GM15510 (cell line): ENCODE results near the gene EML1.

Experiments
- POLR2A ChIP-seq: IDR thresholded peaks from 3 replicates; pipeline ENCODE4 v1.6.1; 2011; ENCODE audit warnings: borderline replicate concordance; ENCODE audit not compliant: insufficient read length; ENCODE audit errors: extremely low read depth

Gene EML1

DNA sequence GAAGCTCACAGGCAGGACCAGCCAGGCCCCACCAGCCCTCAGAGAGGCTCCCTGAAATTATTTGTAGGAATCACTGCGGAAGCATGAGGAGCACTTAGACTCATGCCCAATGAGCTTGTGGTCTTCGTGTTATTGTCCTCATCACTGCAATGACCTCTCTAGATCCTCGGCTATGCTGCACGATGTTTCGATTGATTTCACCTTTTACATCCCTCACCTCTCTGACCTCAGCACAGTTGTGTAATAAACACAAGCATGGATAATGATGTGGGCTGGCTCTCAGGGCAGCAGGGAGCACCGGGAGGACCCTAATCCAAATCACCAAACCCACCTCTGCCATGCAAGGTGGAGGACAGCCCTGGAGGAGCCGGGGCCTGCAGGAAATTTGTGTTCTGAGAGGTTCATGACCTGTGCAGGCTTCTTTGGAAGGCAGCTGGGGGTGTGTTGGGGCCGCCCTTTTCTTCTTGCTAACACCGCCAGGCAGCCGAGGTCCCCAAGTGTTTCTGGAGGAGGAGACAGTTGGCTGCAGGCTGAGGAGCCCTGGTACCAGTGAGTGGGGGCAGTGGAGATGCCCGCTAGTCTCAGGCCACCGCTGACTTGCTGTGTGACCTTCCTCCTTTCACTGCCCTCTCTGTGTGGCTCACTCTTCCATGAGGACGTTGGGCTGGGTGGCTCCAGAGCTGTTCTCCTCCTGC, 29.5 kb upstream of the EML1 start:
- no peak for TF ChIP-seq POLR2A

- TF ChIP-seq POLR2A = no peak
Measured at GRCh38 chr14:99764222-99764706, 28.9 kb upstream of the EML1 start.

- TF ChIP-seq POLR2A = no peak
Measured at GRCh38 chr14:99768381-99768780, 24.8 kb upstream of the EML1 start.

DNA sequence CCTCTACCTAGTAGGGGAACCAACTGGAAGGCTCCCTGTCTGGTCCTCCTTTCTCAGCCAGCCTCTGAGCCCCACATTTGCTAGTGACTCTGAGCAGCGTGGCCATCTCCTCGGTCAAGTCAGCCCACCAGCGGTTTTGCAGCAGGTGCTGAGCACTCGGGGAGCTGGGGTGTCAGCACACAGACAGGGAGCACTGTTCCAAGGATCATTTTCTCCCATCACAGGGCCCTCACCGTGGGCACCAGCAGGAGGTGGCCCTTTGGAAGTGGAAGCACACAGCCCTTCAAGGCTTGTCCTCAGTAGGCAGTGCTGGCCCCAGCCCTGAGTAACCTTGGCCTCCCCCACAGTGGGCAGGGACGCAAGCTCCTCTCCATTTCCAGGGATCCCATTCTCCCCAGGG, 24.1 kb upstream of the EML1 start:
- TF ChIP-seq POLR2A = no peak

- no peak for TF ChIP-seq POLR2A
Measured at GRCh38 chr14:99769799-99770198, 23.4 kb upstream of the EML1 start.

DNA sequence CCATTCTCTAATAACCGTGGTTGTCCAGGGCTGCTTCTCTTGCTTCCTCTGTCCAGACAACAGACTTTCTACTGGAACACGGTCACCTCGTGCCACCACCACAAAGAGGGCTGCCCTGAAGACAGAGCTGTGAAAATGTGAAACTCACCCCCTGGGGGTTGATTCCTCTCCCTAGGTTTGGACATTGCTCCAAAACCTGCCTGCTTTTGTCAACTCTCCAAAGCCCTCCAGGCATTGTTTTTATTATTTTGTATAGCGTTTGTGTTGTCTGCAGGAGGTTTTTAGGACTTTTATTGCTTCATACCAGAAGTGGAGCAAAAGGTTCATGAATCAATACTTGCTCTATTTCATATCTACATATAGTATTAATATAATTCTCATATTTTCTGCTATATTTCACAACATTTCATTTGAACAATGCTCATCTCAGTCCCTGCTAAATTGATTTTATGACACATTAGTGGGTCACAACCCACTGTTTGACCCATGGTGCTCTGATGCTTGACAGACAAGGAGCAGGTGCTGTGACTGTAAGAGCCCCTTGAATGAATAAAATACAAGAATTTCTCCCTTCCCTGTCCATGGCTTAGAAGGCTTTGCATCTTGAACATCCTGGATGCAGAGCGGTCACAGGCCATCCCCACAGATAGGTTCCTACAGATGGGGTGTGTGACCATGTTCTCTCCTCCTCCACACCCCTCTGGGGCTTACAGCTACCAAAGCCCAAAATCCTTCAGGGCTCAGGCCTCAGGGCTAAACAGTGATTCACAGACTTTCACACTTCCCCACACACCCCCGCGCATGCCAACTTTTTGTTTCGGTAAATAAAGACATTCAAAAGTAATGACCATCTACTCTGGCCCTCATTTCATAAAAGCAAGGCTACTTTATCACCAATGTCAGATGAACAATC, 20.6 kb upstream of the EML1 start:
- TF ChIP-seq POLR2A = no peak

DNA sequence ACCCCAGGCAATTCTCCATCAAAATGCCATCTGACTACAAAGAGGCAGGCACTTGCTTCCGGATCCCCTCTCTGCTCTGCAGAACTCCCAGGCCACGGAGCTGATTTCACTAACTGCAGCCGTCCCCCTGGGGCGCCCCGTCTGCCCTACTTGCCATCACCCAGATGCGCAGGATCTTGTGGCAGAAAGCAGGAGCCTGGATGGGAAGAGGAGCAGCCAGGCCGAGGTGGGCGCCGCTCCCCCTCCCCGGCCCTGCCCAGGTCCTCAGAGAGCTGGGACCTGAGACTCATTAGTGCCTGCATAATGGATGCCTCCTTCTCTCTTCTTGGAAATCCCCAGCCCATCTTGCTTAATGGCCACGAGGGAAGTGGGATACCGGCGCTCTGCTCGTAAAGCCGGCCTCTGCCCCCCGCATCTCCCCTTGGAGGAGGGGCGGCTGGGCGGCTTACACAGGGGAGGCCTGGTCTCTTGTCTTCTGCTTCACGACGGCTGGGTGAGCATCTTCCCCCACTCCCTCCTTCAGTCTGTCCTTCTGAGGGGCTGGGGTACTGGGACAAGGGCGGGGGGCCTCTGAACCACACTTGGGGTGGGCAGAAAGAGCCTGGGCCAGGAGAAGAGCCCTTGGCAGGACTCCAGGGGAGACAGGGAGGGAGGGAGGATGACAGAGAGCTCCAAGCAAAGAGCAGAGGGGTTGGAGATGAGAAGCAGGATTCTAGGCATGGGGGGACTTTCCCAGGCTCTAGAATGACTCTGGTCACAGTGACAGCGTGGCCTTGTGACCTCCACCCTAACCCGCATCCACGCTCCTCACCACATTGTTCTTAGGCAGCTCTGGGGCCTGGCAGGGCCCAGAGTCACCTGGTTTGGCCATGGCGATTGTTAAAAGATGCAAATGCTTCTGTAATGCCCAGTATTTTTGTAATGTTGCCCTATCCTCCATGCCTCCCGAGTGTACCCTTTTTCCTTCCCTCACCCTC, 19.4 kb upstream of the EML1 start:
- no peak for TF ChIP-seq POLR2A

- no peak for TF ChIP-seq POLR2A
Measured at GRCh38 chr14:99774556-99775307, 18.5 kb upstream of the EML1 start.

- TF ChIP-seq POLR2A = no peak
Measured at GRCh38 chr14:99775351-99775750, 17.9 kb upstream of the EML1 start.

GRCh38 chr14:99777951-99778350, 15.3 kb upstream of the EML1 start:
- TF ChIP-seq POLR2A = no peak

DNA sequence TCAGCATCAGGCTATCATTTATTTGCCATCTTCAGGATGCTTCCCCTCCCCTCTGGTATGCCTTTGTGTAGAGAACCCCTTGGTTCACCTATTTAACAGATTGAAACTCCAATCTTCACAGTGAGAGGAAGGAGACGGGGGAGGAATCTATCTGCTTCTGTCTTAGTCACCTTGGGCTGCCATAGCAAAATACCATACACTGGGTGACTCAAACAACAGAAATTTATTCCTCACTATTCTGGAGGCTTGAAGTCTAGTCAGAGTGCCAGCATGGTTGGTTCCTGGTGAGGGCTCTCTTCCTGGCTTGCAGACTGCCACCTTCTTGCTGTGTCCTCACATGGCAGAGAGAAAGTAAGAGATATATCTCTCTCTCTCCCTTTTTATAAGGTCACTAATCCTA, 13.5 kb upstream of the EML1 start:
- no peak for TF ChIP-seq POLR2A

DNA sequence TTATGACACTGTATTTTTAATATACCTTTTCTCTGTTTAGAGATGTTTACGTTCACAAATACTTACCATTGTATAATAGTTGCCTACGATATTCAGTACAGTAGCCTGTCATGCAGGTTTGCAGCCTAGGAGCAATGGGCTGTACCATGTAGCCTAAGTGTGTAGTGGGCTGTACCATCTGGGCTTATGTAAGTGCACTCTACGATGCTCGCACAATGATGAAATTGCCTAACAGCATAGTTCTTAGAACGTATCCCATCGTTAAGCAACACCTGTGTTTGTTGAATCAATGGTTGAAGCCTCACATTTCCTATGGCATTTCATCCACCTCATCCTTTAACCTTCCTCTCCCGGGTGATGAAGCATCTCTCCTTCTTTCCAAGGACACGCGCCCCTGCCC, 12.5 kb upstream of the EML1 start:
- no peak for TF ChIP-seq POLR2A

DNA sequence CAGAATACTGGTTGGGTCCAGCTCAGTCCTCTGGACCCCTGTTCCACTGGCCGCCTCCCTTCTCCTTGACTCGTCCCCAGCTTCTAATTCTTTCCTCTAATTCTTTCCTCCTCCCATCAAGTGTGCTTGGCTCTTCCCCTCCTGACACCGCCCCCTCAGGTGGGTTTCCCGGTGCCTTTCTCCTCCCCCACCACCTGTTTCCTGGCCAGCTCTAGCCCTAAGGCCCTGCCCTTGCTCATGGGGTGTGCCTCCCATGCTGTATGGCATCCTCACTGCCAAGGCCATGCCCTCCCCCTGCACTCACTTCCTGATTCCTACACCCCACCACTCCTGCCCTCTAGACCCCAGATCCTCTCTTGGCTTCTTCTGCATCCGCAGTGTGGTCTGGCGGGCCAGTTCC, 12.1 kb upstream of the EML1 start:
- TF ChIP-seq POLR2A = no peak
